ENCODE data around the gene IL1RAPL2. TPM values are rescaled to one million over a fixed set of nuclear protein-coding genes. Genes with fewer than 3 reads are reported as not detected.

IL1RAPL2 gene
- total and polyA plus RNA-seq, 2 of the 8 experiments (the other 6 are each of a cell fraction or from before 2014, with no cell fraction given) = 0.20 to 1.3 TPM

- no peak overlapping the region for H2BK20ac ChIP-seq (ENCODE audit: low read length)
- no peak overlapping the region for H3K56ac ChIP-seq (replicated peaks; ENCODE audit: insufficient read length, low read depth, low read length)
- H3K18ac ChIP-seq (ENCODE audit: extremely low read depth, low read length) = no peak overlapping the region
- no peak overlapping the region for H2BK15ac ChIP-seq (ENCODE audit: low read length)
- H3K4me3 ChIP-seq (ENCODE audit: extremely low read depth in 1 of 4, insufficient read depth in 2 of 4, low read depth in 3 of 4, low read length in 4 of 4) = no peak overlapping the region
- H3K27me3 ChIP-seq (replicated peaks in 1 of 4; ENCODE audit: control insufficient read depth in 3 of 4, extremely low read depth in 1 of 4, insufficient read depth in 3 of 4, low read length in 3 of 4) = no peaks in the 10 kb centered on the region
- no peak overlapping the region for H2BK5ac ChIP-seq (ENCODE audit: low read depth, low read length)
- H4K91ac ChIP-seq (replicated peaks; ENCODE audit: insufficient read length, low read length) = no peak overlapping the region
- DNase-seq (ENCODE audit: low read depth in 1 of 2, low spot score in 2 of 2) (no peak), FAIRE-seq (no peak)
- ChIA-PET CTCF (ENCODE audit: partially characterized antibody) (no interaction called here), POLR2A (ENCODE audit: partially characterized antibody) (no interaction called here)
- H3K23me2 ChIP-seq (ENCODE audit: low read depth, low read length) = no peaks in the 10 kb centered on the region
- H3K36me3 ChIP-seq (ENCODE audit: control insufficient read depth in 2 of 4, insufficient read depth in 4 of 4, low read length in 3 of 4) = no peaks in the 10 kb centered on the region
- H3K4ac ChIP-seq (replicated peaks; ENCODE audit: insufficient read length, low read depth, low read length) = no peak overlapping the region
- no peak overlapping the region for H3K23ac ChIP-seq (ENCODE audit: insufficient read length)
- H2BK12ac ChIP-seq (ENCODE audit: low read depth, low read length) = no peak overlapping the region
- H2BK120ac ChIP-seq (replicated peaks; ENCODE audit: low read depth, low read length) = no peak overlapping the region
- H3K79me1 ChIP-seq (ENCODE audit: low read depth, low read length) = no peaks in the 10 kb centered on the region
- H4K8ac ChIP-seq (ENCODE audit: extremely low read depth, insufficient read depth, low read length) = no peak overlapping the region
- no peaks in the 10 kb centered on the region for H3K79me2 ChIP-seq (ENCODE audit: control insufficient read depth in 1 of 2, insufficient read depth in 2 of 2, low read length in 2 of 2)
- H2AFZ ChIP-seq (ENCODE audit: low read length) = no peak overlapping the region
- H3K27ac ChIP-seq (ENCODE audit: low read depth, low read length) = no peak overlapping the region
- no peaks in the 10 kb centered on the region for H3K9me3 ChIP-seq (ENCODE audit: insufficient read depth in 2 of 2, low read depth in 1 of 2, low read length in 1 of 2)
- no peak overlapping the region for H3K9ac ChIP-seq (replicated peaks in 1 of 4; ENCODE audit: extremely low read depth in 1 of 4, low read depth in 3 of 4, low read length in 3 of 4)
- no peak overlapping the region for H2AK5ac ChIP-seq (ENCODE audit: low read depth, low read length)
- no peak overlapping the region for H3K4me2 ChIP-seq (ENCODE audit: insufficient read depth in 1 of 2, low read depth in 2 of 2, low read length in 2 of 2)
- no peaks in the 10 kb centered on the region for H4K20me1 ChIP-seq (replicated peaks in 1 of 2; ENCODE audit: control insufficient read depth in 1 of 2, insufficient read depth in 2 of 2, low read length in 2 of 2)
- no peaks in the 10 kb centered on the region for H3K4me1 ChIP-seq (replicated peaks in 1 of 4; ENCODE audit: control insufficient read depth in 3 of 4, insufficient read depth in 4 of 4, low read length in 3 of 4)
- no peak overlapping the region for H3K14ac ChIP-seq (ENCODE audit: insufficient read length)
- H4K5ac ChIP-seq (ENCODE audit: insufficient read length, low read depth, low read length) = no peak overlapping the region
- no peak for TF ChIP-seq RXRA (IDR thresholded peaks at IDR 0.05; ENCODE audit: insufficient read depth, low read depth, low read length)
- no peak for TF ChIP-seq EGR1 (IDR thresholded peaks at IDR 0.05; ENCODE audit: borderline replicate concordance, low read depth, low read length)
These were observed 1207.8 kb downstream of the IL1RAPL2 start for GRCh38 chrX:105773801-105774200.

Measured in H1 (cell line).